ENCODE results near the gene PUSL1. TPM values are rescaled to one million over a fixed set of nuclear protein-coding genes. Genes with fewer than 3 reads are reported as not detected.

The PUSL1 gene
- total and polyA plus RNA-seq, 2 donors (not counting 3 experiments of a cell fraction or from before 2014, with no cell fraction given), result 18.8 to 27.3 TPM

DNA sequence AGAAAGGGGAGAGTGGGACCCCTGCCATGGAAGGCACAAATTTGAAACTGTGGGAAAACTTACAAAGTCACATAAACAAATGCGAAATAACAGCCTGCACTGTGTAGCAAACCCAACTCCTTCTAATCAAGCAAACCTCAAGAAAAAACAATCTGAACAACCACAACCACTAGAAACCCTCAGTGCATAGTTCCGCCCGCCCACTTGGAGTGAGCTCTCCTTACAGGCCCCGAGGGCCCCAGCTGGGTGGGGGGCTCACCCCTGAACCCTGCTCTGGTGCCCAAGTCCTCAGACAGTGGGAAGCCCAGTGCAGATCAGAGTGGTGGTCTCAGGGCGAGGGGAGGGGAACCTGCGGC is 50.9 kb downstream of the PUSL1 start:
- Histone ChIP-seq H3K27ac (ENCODE audit: insufficient read depth, low read depth, low read length) (no peak overlapping the region), H3K9me3 (replicated peaks; ENCODE audit: control insufficient read depth, insufficient read depth, low read length) (no peaks in the 10 kb centered on the region), H3K9ac (replicated peaks; ENCODE audit: extremely low read depth, insufficient read depth, low read length) (no peak overlapping the region), H3K4me3 (replicated peaks in 1 of 3; ENCODE audit: insufficient read depth in 1 of 3, low read depth in 1 of 3, low read length in 3 of 3) (no peak overlapping the region), H3K27me3 (ENCODE audit: control insufficient read depth in 2 of 2, insufficient read depth in 2 of 2, low read length in 2 of 2) (peaks cover 6 to 9% of the 10 kb centered on the region in 2 experiments), H3K36me3 (ENCODE audit: control insufficient read depth in 2 of 2, extremely low read depth in 1 of 2, insufficient read depth in 2 of 2, low read length in 2 of 2) (no peaks in the 10 kb centered on the region), H3K4me1 (ENCODE audit: control insufficient read depth, extremely low read depth, insufficient read depth, low read length) (no peaks in the 10 kb centered on the region), H3K79me2 (ENCODE audit: control insufficient read depth, insufficient read depth, low read length) (no peaks in the 10 kb centered on the region), H4K20me1 (replicated peaks; ENCODE audit: control insufficient read depth, extremely low read depth, insufficient read depth, low read length) (no peaks in the 10 kb centered on the region), H3K9me1 (replicated peaks; ENCODE audit: control insufficient read depth, extremely low read depth, insufficient read depth, low read length) (no peaks in the 10 kb centered on the region), H3K4me2 (ENCODE audit: insufficient read depth, low read length) (no peak overlapping the region), H2AFZ (ENCODE audit: low read depth, low read length) (no peak overlapping the region)
- ChIA-PET POLR2A (no interaction called here), CTCF (no interaction called here)
- intact Hi-C loops (cut with micrococcal nuclease), result no loop called here
- dilution Hi-C loops (cut with MboI; ENCODE audit: extremely low pct_ligation_motif_present, low sequenced_read_pairs), result no loop called here
- no peak for DNase-seq (ENCODE audit: low read depth, low spot score)
- BruUV-seq (replicated peaks), result no TSS peak
- no peak for TF ChIP-seq EZH2 (IDR thresholded peaks at IDR 0.05; ENCODE audit: borderline replicate concordance, low read depth, low read length, severe bottlenecking)
- no peak for TF ChIP-seq MYC (IDR thresholded peaks at IDR 0.05; ENCODE audit: low read depth, low read length)
- TF ChIP-seq FOS (IDR thresholded peaks at IDR 0.05; ENCODE audit: borderline replicate concordance, insufficient read depth, low read length), result no peak
- no peak for TF ChIP-seq POLR2A (IDR thresholded peaks at IDR 0.05; ENCODE audit: low read depth, low read length)
- TF ChIP-seq, protein P1, sequence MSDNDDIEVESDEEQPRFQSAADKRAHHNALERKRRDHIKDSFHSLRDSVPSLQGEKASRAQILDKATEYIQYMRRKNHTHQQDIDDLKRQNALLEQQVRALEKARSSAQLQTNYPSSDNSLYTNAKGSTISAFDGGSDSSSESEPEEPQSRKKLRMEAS (IDR thresholded peaks at IDR 0.05; ENCODE audit: insufficient read depth, insufficient read length), result no peak
- no peak for TF ChIP-seq GATA2 (IDR thresholded peaks at IDR 0.05; ENCODE audit: insufficient read depth, insufficient read length, low read depth, low read length)
- no peak for TF ChIP-seq JUN (IDR thresholded peaks at IDR 0.05; ENCODE audit: borderline replicate concordance, insufficient read depth, insufficient read length, low read depth)
- TF ChIP-seq CTCF (IDR thresholded peaks at IDR 0.05; ENCODE audit: extremely low read depth in 1 of 2, insufficient read depth in 1 of 2, low read depth in 1 of 2, low read length in 2 of 2), result no peak
- FAIRE-seq, result no peak
